ENCODE measurements around the gene HARS1.
A peak's percentile ranks its signal among the peaks of the same experiment; 100 is the strongest.
"Not testable (repeated sequence)": the region's sequence is repeated elsewhere in the genome, so short reads cannot be mapped to it uniquely, and the experiment has no call there.

The HARS1 gene

GRCh38 chr5:140690941-140691924 lies at the start of gene HARS1, which contains the start of gene HARS2:
Gene HARS1 (minus strand): TSS chr5:140691370. CDS start chr5:140691304, 66 bp downstream.
Gene HARS2 (plus strand): TSS chr5:140691455. CDS start chr5:140691649, 194 bp downstream.
- peak; percentile 60 for FAIRE-seq
- peak; percentile 89 for TF ChIP-seq POLR2A (IDR thresholded peaks at IDR 0.05; ENCODE audit: low read depth, low read length)
- peak; percentile 71 for DNase-seq (ENCODE audit: insufficient read length, low spot score)

GRCh38 chr5:140737486-140737885 lies 46.3 kb upstream of the HARS1 start:
- TF ChIP-seq POLR2A (IDR thresholded peaks at IDR 0.05; ENCODE audit: low read depth, low read length) = no peak
- FAIRE-seq = no peak
- DNase-seq (ENCODE audit: insufficient read length, low spot score) = no peak

- TF ChIP-seq POLR2A (IDR thresholded peaks at IDR 0.05; ENCODE audit: low read depth, low read length) = no peak
- FAIRE-seq (peak; percentile 6), DNase-seq (ENCODE audit: insufficient read length, low spot score) (no peak)
Measured at GRCh38 chr5:140734354-140734753, 43.2 kb upstream of the HARS1 start.

- DNase-seq (ENCODE audit: insufficient read length, low spot score) = no peak
- no peak for FAIRE-seq
- no peak for TF ChIP-seq POLR2A (IDR thresholded peaks at IDR 0.05; ENCODE audit: low read depth, low read length)
Measured at GRCh38 chr5:140733098-140733497, 41.9 kb upstream of the HARS1 start.

GRCh38 chr5:140725799-140726471 lies 34.8 kb upstream of the HARS1 start:
- DNase-seq (ENCODE audit: insufficient read length, low spot score) = peak; percentile 35
- no peak for TF ChIP-seq POLR2A (IDR thresholded peaks at IDR 0.05; ENCODE audit: low read depth, low read length)
- peak; percentile 97 for FAIRE-seq

- DNase-seq (ENCODE audit: insufficient read length, low spot score); FAIRE-seq: not testable (repeated sequence)
Measured at GRCh38 chr5:140721395-140721794, 30.2 kb upstream of the HARS1 start.

GRCh38 chr5:140720738-140721137 lies 29.6 kb upstream of the HARS1 start:
- not testable (repeated sequence) for FAIRE-seq; DNase-seq (ENCODE audit: insufficient read length, low spot score)

- no peak for DNase-seq (ENCODE audit: insufficient read length, low spot score)
- TF ChIP-seq POLR2A (IDR thresholded peaks at IDR 0.05; ENCODE audit: low read depth, low read length) = no peak
- FAIRE-seq = no peak
Measured at GRCh38 chr5:140718266-140718592, 27.1 kb upstream of the HARS1 start.

GRCh38 chr5:140716238-140716637 lies 25.1 kb upstream of the HARS1 start:
- not testable (repeated sequence) for DNase-seq (ENCODE audit: insufficient read length, low spot score); FAIRE-seq

- TF ChIP-seq POLR2A (IDR thresholded peaks at IDR 0.05; ENCODE audit: low read depth, low read length) = no peak
- DNase-seq (ENCODE audit: insufficient read length, low spot score) (no peak), FAIRE-seq (no peak)
Measured at GRCh38 chr5:140713562-140714094, 22.5 kb upstream of the HARS1 start.

- DNase-seq (ENCODE audit: insufficient read length, low spot score) = no peak
- no peak for TF ChIP-seq POLR2A (IDR thresholded peaks at IDR 0.05; ENCODE audit: low read depth, low read length)
- no peak for FAIRE-seq
Measured at GRCh38 chr5:140711794-140712193, 20.6 kb upstream of the HARS1 start.

- DNase-seq (ENCODE audit: insufficient read length, low spot score) (peak; percentile 39), FAIRE-seq (peak; percentile 91)
- TF ChIP-seq POLR2A (IDR thresholded peaks at IDR 0.05; ENCODE audit: low read depth, low read length) = no peak
Measured at GRCh38 chr5:140710899-140711552, 19.9 kb upstream of the HARS1 start.

GRCh38 chr5:140708787-140709186 lies 17.6 kb upstream of the HARS1 start:
- not testable (repeated sequence) for FAIRE-seq; DNase-seq (ENCODE audit: insufficient read length, low spot score)

GRCh38 chr5:140707812-140708211 lies 16.6 kb upstream of the HARS1 start:
- no peak for FAIRE-seq
- TF ChIP-seq POLR2A (IDR thresholded peaks at IDR 0.05; ENCODE audit: low read depth, low read length) = no peak
- no peak for DNase-seq (ENCODE audit: insufficient read length, low spot score)

All from H54 (cell line).